ENCODE results near the gene LARP7.
"Not testable (repeated sequence)": the region's sequence is repeated elsewhere in the genome, so short reads cannot be mapped to it uniquely, and the experiment has no call there.

LARP7 gene

DNA sequence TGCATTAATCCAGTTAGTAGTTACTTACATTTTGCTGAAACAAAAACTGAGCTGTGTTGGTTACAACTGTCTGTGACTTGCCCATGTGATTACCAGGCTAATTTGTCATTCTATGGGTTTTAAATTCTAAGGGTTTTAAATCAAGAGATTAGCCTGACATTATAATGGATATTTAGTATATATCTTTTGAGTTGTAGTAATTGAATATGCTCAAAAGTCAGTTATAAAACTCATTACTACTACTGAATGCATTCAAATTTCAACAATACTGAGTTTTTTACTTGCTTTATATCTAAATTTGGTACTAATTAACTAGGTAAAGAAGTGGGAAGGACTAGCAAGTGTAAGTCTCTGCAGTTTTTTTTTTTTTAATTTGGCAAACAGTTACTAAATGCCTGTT, 14.7 kb downstream of the LARP7 start:
- TF ChIP-seq, protein P1, sequence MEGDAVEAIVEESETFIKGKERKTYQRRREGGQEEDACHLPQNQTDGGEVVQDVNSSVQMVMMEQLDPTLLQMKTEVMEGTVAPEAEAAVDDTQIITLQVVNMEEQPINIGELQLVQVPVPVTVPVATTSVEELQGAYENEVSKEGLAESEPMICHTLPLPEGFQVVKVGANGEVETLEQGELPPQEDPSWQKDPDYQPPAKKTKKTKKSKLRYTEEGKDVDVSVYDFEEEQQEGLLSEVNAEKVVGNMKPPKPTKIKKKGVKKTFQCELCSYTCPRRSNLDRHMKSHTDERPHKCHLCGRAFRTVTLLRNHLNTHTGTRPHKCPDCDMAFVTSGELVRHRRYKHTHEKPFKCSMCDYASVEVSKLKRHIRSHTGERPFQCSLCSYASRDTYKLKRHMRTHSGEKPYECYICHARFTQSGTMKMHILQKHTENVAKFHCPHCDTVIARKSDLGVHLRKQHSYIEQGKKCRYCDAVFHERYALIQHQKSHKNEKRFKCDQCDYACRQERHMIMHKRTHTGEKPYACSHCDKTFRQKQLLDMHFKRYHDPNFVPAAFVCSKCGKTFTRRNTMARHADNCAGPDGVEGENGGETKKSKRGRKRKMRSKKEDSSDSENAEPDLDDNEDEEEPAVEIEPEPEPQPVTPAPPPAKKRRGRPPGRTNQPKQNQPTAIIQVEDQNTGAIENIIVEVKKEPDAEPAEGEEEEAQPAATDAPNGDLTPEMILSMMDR (IDR thresholded peaks at IDR 0.05; ENCODE audit: control insufficient read depth, insufficient read depth, low read depth, low read length, missing control alignments) = no peak
- no peak for DNase-seq (ENCODE audit: low read depth)
- H3K4me3 ChIP-seq (ENCODE audit: control insufficient read depth, low read depth, low read length) = no peak overlapping the region

DNA sequence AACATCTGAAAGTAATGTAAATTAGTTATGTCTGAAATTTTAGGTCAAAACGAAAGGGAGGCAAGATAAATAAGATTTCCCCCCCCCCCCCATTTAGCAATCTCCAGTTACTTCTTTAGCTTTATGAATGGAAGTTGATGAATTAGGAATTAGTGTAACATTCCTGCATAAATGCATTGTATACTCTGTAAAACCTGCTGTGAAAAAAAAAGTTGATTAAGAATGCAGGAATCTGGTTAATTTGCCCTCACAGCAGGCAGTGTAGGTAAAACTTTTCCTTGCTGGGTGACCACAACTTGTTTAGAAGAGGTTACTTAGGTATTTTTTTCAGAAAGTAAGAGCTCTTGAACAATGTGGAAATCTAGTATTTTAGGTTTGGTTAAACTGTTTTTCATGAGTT, 15.3 kb downstream of the LARP7 start:
- TF ChIP-seq, protein P1 (IDR thresholded peaks at IDR 0.05; ENCODE audit: control insufficient read depth, insufficient read depth, low read depth, low read length, missing control alignments) = no peak
- no peak overlapping the region for H3K4me3 ChIP-seq (ENCODE audit: control insufficient read depth, low read depth, low read length)
- no peak for DNase-seq (ENCODE audit: low read depth)

DNA sequence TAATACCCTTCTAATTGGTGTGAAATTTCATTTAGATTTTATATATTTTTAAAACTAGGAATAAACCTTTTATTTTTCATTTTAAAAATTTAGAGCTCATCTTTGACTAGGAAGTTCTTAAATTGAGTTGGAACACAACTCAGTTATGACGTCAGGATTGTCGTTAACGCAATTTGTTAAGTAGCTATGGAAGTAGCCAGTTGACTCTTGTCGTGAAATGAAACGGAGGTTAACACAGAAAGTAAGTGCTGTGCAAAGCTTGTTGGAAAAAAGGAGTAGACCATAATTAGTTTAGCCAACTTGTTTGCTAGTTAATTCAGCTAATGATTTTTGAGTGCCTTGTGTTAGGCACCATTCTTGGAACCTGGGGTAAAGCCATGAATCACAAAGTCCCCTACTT, 18.3 kb downstream of the LARP7 start:
- no peak for DNase-seq (ENCODE audit: low read depth)
- no peak overlapping the region for H3K4me3 ChIP-seq (ENCODE audit: control insufficient read depth, low read depth, low read length)
- TF ChIP-seq, protein P1 (IDR thresholded peaks at IDR 0.05; ENCODE audit: control insufficient read depth, insufficient read depth, low read depth, low read length, missing control alignments) = no peak

DNA sequence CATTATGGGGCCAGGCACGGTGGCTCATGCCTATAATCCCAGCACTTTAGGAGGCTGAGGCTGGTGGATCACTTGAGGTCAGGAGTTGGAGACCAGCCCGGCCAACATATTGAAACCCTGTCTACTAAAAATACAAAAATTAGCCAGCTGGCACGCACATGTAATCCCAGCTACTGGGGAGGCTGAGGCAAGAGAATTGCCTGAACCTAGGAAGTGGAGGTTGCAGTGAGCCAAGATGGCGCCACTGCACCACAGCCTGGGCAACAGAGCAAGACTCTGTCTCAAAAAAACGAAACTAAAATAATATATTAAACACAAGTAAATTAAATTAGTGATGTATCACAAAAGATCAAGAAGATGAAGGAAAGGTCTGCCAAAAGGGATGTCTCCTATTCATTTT, 19.2 kb downstream of the LARP7 start:
- H3K4me3 ChIP-seq (ENCODE audit: control insufficient read depth, low read depth, low read length); DNase-seq (ENCODE audit: low read depth): not testable (repeated sequence)

DNA sequence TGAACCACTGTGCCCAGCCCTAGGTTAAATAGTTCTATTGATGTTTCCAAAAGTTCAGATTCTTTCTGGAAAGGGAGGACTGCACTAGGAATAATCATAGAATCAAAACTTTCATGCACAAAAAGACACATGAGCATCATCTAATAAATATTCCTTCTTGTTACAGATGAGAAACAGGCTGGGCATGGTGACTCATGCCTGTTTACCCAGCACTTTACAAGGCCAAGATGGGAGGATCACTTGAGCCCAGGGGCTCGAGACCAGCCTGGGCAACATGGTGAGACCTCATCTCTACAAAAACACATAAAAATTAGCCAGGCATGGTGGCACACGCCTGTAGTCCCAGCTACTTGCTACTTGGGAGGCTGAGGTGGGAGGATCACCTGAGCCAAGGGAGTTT, 27.7 kb downstream of the LARP7 start:
- no peak for DNase-seq (ENCODE audit: low read depth)
- no peak overlapping the region for H3K4me3 ChIP-seq (ENCODE audit: control insufficient read depth, low read depth, low read length)
- TF ChIP-seq, protein P1 (IDR thresholded peaks at IDR 0.05; ENCODE audit: control insufficient read depth, insufficient read depth, low read depth, low read length, missing control alignments) = no peak

DNA sequence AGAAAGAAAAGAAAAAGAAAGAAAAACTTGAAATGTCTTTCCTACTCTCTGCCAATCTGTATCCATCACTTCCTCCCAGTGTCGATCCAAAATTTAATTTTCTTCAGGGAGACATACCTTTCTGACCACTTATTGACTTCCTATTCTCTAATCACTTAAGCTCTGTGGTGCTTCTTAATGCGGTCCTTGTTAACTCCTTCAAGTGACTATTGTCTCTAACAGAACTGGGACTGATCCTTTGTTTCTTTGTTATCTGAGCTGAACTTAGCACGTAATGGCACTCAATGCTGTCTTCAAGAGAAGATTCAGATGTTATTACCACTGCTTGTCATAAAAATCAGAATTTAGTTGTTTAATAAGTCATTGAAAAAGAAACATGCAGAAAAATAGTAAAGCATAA, 31.2 kb downstream of the LARP7 start:
- TF ChIP-seq, protein P1 (IDR thresholded peaks at IDR 0.05; ENCODE audit: control insufficient read depth, insufficient read depth, low read depth, low read length, missing control alignments) = no peak
- no peak for DNase-seq (ENCODE audit: low read depth)

DNA sequence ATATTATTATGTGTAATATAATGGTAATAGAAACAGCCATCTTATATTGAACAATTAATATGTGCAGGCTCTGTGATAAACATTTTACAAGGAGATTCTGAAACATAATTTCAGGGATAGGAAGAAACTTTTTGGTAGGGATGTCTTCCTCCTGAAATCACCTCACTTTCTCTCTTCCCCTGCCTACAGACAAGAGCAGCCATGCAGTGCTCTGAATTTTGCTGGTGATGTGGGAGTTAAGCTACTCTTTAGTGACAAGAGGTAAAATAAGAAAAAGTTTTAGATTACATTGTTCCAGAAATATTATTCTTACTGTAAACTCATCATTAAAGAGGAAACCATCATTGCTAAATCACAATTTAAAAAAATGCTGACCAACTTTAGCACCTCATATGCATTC, 36.1 kb downstream of the LARP7 start:
- TF ChIP-seq, protein P1 (IDR thresholded peaks at IDR 0.05; ENCODE audit: control insufficient read depth, insufficient read depth, low read depth, low read length, missing control alignments) = no peak
- H3K4me3 ChIP-seq (ENCODE audit: control insufficient read depth, low read depth, low read length) = no peak overlapping the region
- no peak for DNase-seq (ENCODE audit: low read depth)

More for the DNA sequence above, 31.2 kb downstream of the LARP7 start:
- no peak overlapping the region for H3K4me3 ChIP-seq (ENCODE audit: control insufficient read depth, low read depth, low read length)

Data from AG09309 (cell line).